ENCODE measurements around the gene TIAL1.
"Not testable (repeated sequence)": the region's sequence is repeated elsewhere in the genome, so short reads cannot be mapped to it uniquely, and the experiment has no call there.

TIAL1 gene

DNA sequence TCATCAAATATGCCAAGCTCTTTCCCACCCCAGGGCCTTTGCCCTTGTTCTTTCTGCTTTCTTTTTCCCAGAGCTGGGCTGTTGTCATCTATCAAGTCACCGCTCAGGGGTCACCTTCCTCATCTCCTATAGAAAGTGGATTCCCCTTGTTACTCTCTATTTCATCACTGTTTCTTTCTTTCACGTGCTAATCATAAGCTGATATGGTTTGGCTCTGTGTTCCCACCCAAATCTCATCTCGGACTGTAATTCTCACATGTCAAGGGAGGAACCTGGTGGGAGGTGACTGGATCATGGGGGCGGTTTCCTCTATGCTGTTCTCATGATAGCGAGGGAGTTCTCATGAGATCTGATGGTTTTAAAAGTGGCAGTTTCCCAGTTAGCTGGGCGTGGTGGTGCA is 17.0 kb upstream of the TIAL1 start:
- DNase-seq, result no peak

DNA sequence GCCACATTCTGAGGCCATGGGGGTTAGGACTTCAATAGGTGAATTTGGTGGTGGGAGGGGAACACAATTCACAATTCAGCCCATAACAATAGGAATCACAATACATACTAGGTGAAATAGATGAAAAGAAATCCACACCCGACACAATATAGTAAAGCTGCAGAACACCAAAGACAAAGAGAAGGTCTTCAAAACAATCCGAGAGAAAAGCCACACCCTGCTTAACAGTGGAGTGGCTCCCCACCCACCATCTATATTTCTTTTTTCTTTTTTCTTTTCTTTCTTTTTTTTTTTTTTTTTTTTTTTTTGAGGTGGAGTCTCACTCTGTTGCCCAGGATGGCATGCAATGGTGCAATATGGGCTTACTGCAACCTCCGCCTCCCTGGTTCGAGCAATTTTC is 14.7 kb upstream of the TIAL1 start:
- DNase-seq, result no peak

DNA sequence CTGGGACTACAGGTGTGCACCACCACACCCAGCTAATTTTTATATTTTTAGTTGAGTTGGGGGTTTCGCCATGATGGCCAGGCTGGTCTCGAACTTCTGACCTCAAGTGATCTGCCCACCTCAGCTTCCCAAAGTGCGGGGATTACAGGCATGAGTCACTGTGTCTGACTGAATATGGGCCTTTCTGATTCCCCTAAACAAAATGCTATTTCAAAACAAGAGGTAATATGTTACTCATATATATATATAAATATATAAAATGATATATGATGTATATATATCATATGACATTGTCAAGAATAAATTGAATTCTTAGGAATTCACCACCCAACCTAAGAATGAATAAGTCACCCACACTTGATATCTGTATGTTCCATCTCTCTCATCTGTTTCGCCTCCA is 12.8 kb upstream of the TIAL1 start:
- DNase-seq, result no peak

DNA sequence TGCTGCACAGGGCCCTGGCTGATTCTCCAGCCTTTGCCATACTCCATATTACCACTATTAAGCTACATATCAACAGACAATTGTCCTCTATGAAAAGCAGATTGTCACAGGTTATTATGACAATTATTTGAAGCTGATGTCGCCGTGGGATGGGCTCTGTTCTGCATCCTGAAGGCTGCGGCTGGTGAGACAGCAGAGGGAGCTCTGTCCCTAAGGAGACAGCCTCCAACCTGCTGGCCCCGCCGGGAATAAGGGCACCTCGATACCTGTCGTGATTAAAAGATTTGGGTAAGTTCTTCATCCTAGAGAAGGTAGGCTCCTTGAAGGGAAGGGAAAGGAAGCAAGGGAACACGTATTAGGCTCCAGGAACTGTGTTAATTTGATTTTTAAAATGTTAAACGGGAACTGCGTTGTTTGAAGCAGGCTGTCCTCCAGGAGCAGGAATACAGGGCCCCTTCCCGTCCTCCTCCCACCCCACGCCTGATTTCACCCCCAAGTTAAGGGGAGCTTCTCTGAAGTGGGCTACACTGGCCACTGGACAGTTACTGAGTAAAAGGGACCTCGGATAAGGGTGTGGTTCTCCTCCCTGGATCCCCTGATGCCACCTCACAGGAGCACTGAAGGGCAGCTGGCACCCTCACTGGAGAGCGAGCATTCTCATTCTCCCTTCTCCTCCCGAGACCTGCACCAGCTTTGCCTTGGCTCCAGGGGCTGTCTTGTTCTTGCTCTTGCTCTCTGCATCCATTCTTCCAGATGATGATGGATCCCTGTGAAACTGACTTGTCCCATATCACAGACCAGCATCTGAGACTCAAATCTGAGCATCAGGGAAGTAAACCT is 11.8 kb upstream of the TIAL1 start:
- peak; percentile 24 for DNase-seq

GRCh38 chr10:119604468-119604867 is 7.7 kb upstream of the TIAL1 start:
- DNase-seq, result no peak

DNA sequence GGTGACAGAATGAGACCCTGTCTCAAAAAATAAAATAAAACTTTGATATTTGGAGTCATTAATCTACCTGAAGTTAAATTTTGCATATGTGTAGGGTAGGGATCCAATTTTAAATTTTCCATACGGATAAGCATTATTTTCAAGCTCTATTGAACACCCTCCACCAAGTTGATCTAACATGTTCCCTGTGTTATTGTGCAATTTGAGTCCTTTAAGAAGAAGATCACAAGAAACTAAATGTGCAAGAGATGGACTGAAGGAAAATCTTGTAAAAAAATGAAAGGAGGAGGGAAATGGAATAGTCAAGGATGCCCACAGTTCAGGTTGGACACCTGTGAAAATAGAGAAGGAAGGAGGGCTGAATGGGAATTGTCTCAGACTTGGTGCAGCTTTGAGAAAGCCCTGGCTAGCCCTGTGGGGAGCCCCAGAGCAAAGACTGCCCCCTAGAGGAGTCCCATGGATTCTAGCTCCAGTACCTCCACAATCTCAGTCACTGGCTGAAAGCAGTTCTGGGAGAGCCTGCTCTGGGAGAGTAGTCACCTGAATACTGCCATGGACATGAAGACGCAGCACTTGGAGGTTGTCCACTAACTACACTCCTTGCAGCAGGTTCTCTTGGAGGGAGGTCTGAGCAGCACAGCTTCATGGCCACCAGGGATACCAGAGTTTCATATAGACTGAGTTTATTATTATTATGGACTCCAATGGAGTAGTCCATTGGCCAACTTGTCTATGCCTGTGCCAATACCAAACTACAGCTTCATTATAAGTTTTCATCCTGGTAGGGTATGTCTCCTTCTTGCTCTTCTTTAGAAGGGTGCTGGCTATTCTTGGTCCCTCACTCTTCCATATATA is 5.7 kb upstream of the TIAL1 start:
- peak; percentile 28 for DNase-seq

DNA sequence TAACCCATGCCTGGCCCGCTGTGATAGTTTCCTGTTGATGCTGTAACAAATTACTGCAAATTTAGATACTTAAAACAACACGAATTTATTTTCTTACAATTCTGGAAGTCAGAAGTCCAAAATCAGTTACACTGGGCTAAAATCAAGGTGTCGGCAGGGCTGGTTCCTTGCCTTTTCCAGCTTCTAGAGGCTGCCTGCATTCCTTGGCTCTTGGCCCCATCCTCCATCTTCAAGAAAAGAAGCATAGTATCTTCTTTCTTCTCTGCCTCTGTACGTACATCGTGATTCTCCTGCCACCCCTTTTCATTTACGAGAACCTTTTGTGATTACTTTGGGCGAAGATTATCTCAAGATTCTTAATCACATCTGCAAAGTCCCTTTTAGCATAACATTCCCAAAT is 1.6 kb upstream of the TIAL1 start:
- no peak for DNase-seq

DNA sequence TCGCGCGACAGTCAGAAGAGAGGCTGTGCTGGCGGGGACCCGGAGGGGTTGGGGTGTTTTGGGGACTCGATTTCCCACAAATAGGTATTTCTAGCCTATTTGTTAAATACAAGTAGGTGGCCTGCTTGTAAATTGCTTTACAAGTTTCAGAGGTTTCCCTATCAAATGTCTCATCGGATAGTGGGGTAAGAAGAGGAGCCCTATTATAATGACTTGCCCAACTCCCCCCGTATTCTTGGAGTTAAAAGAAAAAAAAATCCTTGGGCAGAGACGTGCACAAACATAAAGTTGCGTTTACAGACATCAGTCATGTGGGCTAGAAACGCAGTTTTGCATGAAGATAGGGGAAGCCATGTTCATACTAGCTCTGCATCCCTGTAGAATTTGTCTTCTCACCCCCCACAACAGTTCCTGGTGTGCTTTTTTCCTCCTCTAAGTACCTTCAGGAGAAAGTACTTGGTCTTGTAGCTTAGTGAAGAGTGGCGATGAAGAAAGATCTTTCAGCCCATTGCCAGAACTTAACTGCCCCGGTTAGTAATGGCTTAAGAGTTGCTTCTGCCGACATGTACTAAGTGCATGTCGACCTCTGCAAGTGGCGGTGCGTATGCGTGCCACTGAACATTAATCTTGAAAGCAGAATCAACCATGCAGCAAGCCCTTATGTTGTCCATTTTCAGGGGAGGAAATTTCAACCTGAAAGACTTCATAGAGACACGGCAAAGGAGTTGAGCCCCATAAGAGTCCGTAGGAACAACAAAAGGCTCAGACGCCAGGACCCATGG is 832 bp upstream of the TIAL1 start:
- no peak for DNase-seq

- peak; percentile 72 for DNase-seq
Measured at GRCh38 chr10:119595676-119596515, 868 bp downstream of the TIAL1 start.

GRCh38 chr10:119595134-119595675 is 1.6 kb downstream of the TIAL1 start:
- no peak for DNase-seq

DNA sequence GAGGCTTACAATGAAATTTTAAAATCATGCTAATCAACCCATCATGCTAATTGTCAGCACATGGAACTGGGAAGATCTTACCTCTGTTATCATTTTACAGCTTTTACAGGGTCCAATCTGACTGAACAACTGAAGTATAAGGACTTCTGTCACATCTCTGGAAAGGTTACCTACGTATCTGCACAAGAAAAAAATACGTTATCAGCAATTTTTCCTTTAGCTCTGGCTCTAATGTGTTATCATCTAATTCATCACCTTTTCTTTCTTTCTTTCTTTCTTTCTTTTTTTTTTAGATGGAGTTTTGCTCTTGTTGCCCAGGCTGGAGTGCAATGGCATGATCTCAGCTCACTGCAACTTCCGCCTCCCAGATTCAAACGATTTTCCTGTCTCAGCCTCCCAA is 8.7 kb downstream of the TIAL1 start:
- DNase-seq, result no peak

- DNase-seq, result no peak
Measured at GRCh38 chr10:119578355-119578754, 18.4 kb downstream of the TIAL1 start.

GRCh38 chr10:119575991-119576390 is 20.8 kb downstream of the TIAL1 start:
- DNase-seq, result no peak

GRCh38 chr10:119575506-119575905 is 21.3 kb downstream of the TIAL1 start:
- no peak for DNase-seq

DNA sequence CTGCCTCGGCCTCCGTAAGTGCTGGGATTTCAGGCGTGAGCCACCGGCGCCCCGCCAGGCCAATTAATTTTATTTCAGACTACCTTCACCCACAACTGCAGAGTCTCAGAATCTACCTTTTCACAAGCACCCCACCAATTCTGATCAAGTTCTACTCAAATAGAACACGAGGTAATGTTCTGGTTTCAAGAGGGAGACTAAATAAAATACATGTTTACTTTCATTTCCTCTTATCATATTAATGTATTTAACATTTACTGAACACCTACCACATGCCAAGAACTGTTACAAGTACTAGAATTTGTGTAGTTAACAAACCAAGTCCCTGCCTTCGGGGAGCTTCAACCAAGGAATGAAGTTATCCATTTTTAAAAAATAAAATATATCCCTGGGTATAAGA is 28.8 kb downstream of the TIAL1 start:
- no peak for DNase-seq

- no peak for DNase-seq
Measured at GRCh38 chr10:119562097-119562496, 34.7 kb downstream of the TIAL1 start.

- not testable (repeated sequence) for DNase-seq
Measured at GRCh38 chr10:119559511-119559910, 37.3 kb downstream of the TIAL1 start.

- not testable (repeated sequence) for DNase-seq
Measured at GRCh38 chr10:119556081-119556480, 40.7 kb downstream of the TIAL1 start.

DNA sequence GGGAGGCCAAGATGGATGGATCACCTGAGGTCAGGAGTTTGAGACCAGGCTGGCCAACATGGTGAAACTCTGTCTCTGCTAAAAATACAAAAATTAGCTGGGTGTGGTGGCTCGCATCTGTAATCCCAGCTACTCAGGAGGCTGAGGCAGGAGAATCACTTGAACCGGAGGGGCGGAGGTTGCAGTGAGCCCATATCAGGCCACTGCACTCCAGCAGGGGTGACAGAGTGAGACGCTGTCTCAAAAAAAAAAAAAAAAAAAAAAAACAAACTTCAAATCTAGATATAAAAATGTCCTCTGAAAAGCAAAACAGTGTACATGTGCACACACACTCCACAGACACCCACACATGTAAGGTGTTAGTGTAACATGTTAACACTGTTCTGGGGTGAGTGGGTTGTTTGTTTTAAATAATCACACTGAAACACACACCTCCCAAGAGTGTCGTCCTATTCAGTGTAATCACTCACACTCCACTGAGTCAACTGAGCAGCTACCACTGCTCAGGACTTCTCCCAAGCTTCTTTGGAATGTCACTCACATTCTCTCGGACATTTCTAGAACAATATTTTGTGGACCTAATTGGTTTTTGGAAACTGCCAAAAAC is 41.5 kb downstream of the TIAL1 start:
- no peak for DNase-seq

GRCh38 chr10:119550827-119551226 is 45.9 kb downstream of the TIAL1 start:
- no peak for DNase-seq

DNA sequence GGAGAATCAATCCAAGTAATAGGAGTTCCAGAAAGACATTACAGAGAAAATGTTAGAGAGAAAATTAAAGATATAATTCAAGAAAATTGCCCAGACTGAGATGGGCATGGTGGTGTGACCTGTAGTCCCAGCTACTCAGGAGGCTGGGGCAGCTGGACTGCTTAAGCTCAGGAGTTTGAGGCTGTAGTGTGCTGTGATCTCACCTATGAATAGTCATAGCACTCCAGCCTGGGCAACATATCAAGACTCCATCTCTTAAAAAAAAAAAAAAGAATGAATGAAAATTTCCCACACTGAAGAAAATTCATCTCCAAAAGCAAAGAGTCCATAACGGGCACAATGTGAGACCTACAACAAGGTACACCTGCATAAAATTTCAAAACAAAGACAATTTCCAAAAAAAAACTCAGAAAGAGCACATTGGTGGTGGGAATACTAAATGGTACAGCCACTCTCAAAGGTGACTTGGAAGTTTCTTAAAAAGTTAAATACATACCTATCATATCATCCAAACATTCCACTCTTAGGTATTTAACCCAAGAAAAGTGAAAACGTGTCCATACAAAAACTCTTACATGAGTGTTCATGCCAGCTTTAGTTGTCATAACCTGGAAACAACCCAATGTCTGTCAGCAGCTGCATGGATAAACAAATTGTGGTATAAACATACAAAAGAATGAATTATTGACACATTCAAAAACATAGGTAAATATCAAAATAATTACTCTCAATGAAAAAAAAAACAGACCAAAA is 47.3 kb downstream of the TIAL1 start:
- DNase-seq, result no peak

Measured in activated CD8-positive, alpha-beta memory T cell treated with anti-CD3 and anti-CD28 coated beads, Interleukin-2, amount 50 U/mL, for 4 hours (primary cell).